Caco-2 (cell line): ENCODE data around the gene LRRFIP1. TPM values are rescaled to one million over a fixed set of nuclear protein-coding genes. Genes with fewer than 3 reads are reported as not detected.
A peak's percentile ranks its signal among the peaks of the same experiment; 100 is the strongest.

ENCODE experiments used
- BruUV-seq: library from RNA; stranded (reverse); fragments of 400-500 nt; replicated peaks from 2 replicates; lab custom pipeline; 2021; lab: Mats Ljungman, UMichigan
- CTCF ChIA-PET: fragments of 300-600 bp; sonication (Branson Sonifier 250); formaldehyde crosslinking; loops from one replicate; lab custom pipeline; 2022; ENCODE audit warnings: antibody characterized with exemption; lab: Charles Lee
- POLR2A ChIA-PET: fragments of 300-600 bp; sonication (Branson Sonifier 250); formaldehyde crosslinking; loops from one replicate; lab custom pipeline; 2022; ENCODE audit warnings: antibody characterized with exemption; lab: Charles Lee
- DNase-seq, 2 experiments: peaks; one replicate each; pipeline versions ENCODE4 v3.0.0 to v3.0.0-alpha.2; 2020 to 2022
- H3K27me3 ChIP-seq: replicated peaks from 2 replicates; pipeline ENCODE4 v1.6.0; 2011; ENCODE audit warnings: low read length; ENCODE audit not compliant: control insufficient read depth, insufficient read depth
- H3K36me3 ChIP-seq: 2 replicates; pipeline ENCODE4 v1.5.1; 2011; ENCODE audit warnings: low read length; ENCODE audit not compliant: control insufficient read depth, insufficient read depth
- H3K4me1 ChIP-seq: fragments of 250-450 bp; sonication (Bioruptor Pico); 2 replicates; pipeline ENCODE4 v1.5.1; 2020; ENCODE audit warnings: mild to moderate bottlenecking
- H3K4me3 ChIP-seq: 2 replicates; pipeline ENCODE4 v1.5.1; 2011; ENCODE audit warnings: low read depth, mild to moderate bottlenecking, control low read depth, low read length
- H3K9me3 ChIP-seq: fragments of 250-450 bp; sonication (Bioruptor Pico); 2 replicates; pipeline ENCODE4 v1.5.1; 2020; ENCODE audit warnings: mild to moderate bottlenecking, moderate library complexity
- H3K27ac Mint-ChIP-seq: one replicate; pipeline ENCODE4 v1.8.0; 2022; ENCODE audit warnings: mixed read lengths; ENCODE audit not compliant: unreplicated experiment
- H3K27me3 Mint-ChIP-seq: one replicate; pipeline ENCODE4 v1.8.0; 2022; ENCODE audit warnings: mixed read lengths; ENCODE audit not compliant: insufficient read depth, unreplicated experiment
- H3K36me3 Mint-ChIP-seq: one replicate; pipeline ENCODE4 v1.8.0; 2022; ENCODE audit warnings: mild to moderate bottlenecking, mixed read lengths; ENCODE audit not compliant: insufficient read depth, unreplicated experiment
- H3K4me1 Mint-ChIP-seq: one replicate; pipeline ENCODE4 v1.8.0; 2022; ENCODE audit warnings: low read depth, mixed read lengths; ENCODE audit not compliant: unreplicated experiment
- H3K4me3 Mint-ChIP-seq: one replicate; pipeline ENCODE4 v1.8.0; 2022; ENCODE audit warnings: mild to moderate bottlenecking, moderate library complexity, mixed read lengths; ENCODE audit not compliant: unreplicated experiment
- H3K9me3 Mint-ChIP-seq: one replicate; pipeline ENCODE4 v1.8.0; 2022; ENCODE audit warnings: mixed read lengths; ENCODE audit not compliant: unreplicated experiment
- CTCF ChIP-seq, 2 experiments: fragments of 200-600 bp in 1 of 2; IDR thresholded peaks; 1 replicate in 1 of 2; 2 replicates in 1 of 2; pipeline versions ENCODE4 v1.5.1 to v1.8.0; 2011 to 2022; ENCODE audit warnings: antibody characterized with exemption in 1 of 2, control low read depth in 1 of 2, inconsistent platforms in 1 of 2, low read depth in 1 of 2, low read length in 1 of 2, mild to moderate bottlenecking in 1 of 2, moderate library complexity in 1 of 2; ENCODE audit not compliant: insufficient read depth in 1 of 2, severe bottlenecking in 1 of 2, unreplicated experiment in 1 of 2
- intact Hi-C: fragments of 100-400 bp; cut with micrococcal nuclease; formaldehyde crosslinking; loops from one replicate; pipeline ENCODE4 v1.10.0; 2022; ENCODE audit not compliant: unreplicated experiment
- total RNA-seq: library from RNA; stranded (reverse); gene quantifications from 2 replicates; pipeline ENCODE4 v1.2.3, GENCODE V29; 2022

The LRRFIP1 gene
- total RNA-seq, 1 experiment from 2014 or later: 37.1 TPM

GRCh38 chr2:237643582-237644380, 16.4 kb downstream of the LRRFIP1 start:
- POLR2A ChIA-PET: no interaction called here
- Mint-ChIP-seq H3K4me1 (peaks cover 6% of the 10 kb centered on the region), H3K27me3 (no peaks in the 10 kb centered on the region), H3K36me3 (peaks cover 5% of the 10 kb centered on the region), H3K9me3 (no peaks in the 10 kb centered on the region), H3K27ac (no peak overlapping the region), H3K4me3 (no peak overlapping the region)
- Histone ChIP-seq H3K36me3 (no peaks in the 10 kb centered on the region), H3K9me3 (no peaks in the 10 kb centered on the region), H3K4me1 (0 out of 2 replicates have a peak, but pooled peaks cover 7% of the 10 kb centered on the region), H3K27me3 (no peaks in the 10 kb centered on the region), H3K4me3 (no peak overlapping the region)
- BruUV-seq: no TSS peak
- no peak for DNase-seq
- CTCF ChIA-PET: no interaction called here
- intact Hi-C loops: no loop called here
- TF ChIP-seq CTCF (IDR thresholded peaks at IDR 0.05; ENCODE audit: insufficient read depth in 1 of 2, low read depth in 1 of 2, low read length in 1 of 2, severe bottlenecking in 1 of 2, unreplicated experiment in 1 of 2): no peak

- Histone ChIP-seq H3K36me3 (no peaks in the 10 kb centered on the region), H3K4me1 (0 out of 2 replicates have a peak, but pooled peaks cover 7% of the 10 kb centered on the region), H3K27me3 (no peaks in the 10 kb centered on the region), H3K4me3 (no peak overlapping the region), H3K9me3 (no peaks in the 10 kb centered on the region)
- Mint-ChIP-seq H3K27ac (no peak overlapping the region), H3K4me3 (no peak overlapping the region), H3K9me3 (no peaks in the 10 kb centered on the region), H3K27me3 (no peaks in the 10 kb centered on the region), H3K4me1 (peaks cover 6% of the 10 kb centered on the region), H3K36me3 (peaks cover 5% of the 10 kb centered on the region)
- POLR2A ChIA-PET: no interaction called here
- no peak for DNase-seq
- intact Hi-C loops: no loop called here
- BruUV-seq: no TSS peak
- no peak for TF ChIP-seq CTCF (IDR thresholded peaks at IDR 0.05; ENCODE audit: insufficient read depth in 1 of 2, low read depth in 1 of 2, low read length in 1 of 2, severe bottlenecking in 1 of 2, unreplicated experiment in 1 of 2)
- CTCF ChIA-PET: no interaction called here
These were observed 17.0 kb downstream of the LRRFIP1 start for GRCh38 chr2:237644381-237644703.

GRCh38 chr2:237645261-237645660, 17.9 kb downstream of the LRRFIP1 start:
- no peaks in the 10 kb centered on the region for H3K27me3 ChIP-seq
- no peaks in the 10 kb centered on the region for H3K9me3 ChIP-seq
- Mint-ChIP-seq H3K4me3 (no peak overlapping the region), H3K36me3 (peaks cover 5% of the 10 kb centered on the region), H3K27ac (peak overlapping the region; percentile 50), H3K9me3 (no peaks in the 10 kb centered on the region), H3K4me1 (peaks cover 7% of the 10 kb centered on the region), H3K27me3 (no peaks in the 10 kb centered on the region)
- no peak for TF ChIP-seq CTCF (IDR thresholded peaks at IDR 0.05; ENCODE audit: insufficient read depth in 1 of 2, low read depth in 1 of 2, low read length in 1 of 2, severe bottlenecking in 1 of 2, unreplicated experiment in 1 of 2)
- DNase-seq: no peak
- H3K36me3 ChIP-seq: no peaks in the 10 kb centered on the region
- ChIA-PET POLR2A (no interaction called here), CTCF (no interaction called here)
- intact Hi-C loops: no loop called here
- no peak overlapping the region for H3K4me3 ChIP-seq
- 0 out of 2 replicates have a peak, but pooled peaks cover 7% of the 10 kb centered on the region for H3K4me1 ChIP-seq
- BruUV-seq: no TSS peak
